Measurements from ENCODE around the gene ZFAND6. TPM values are rescaled to one million over a fixed set of nuclear protein-coding genes. Genes with fewer than 3 reads are reported as not detected.
"Not testable (repeated sequence)": the region's sequence is repeated elsewhere in the genome, so short reads cannot be mapped to it uniquely, and the experiment has no call there.

The ZFAND6 gene
- total and polyA plus RNA-seq, 9 donors, result 57.3 to 105 (median 65.4) TPM

- intact Hi-C loops (cut with DNase I), result no loop called here
- Histone ChIP-seq H3K27ac (no peak overlapping the region), H3K9me3 (no peaks in the 10 kb centered on the region), H3K4me3 (no peak overlapping the region), H3K36me3 (no peaks in the 10 kb centered on the region), H3K4me1 (ENCODE audit: insufficient read depth) (peaks cover 1% of the 10 kb centered on the region), H3K27me3 (no peaks in the 10 kb centered on the region)
- DNase-seq, result no peak
- no peak for TF ChIP-seq POLR2A (IDR thresholded peaks at IDR 0.05)
- no peak for TF ChIP-seq CTCF (IDR thresholded peaks at IDR 0.05)
- no peak for TF ChIP-seq EP300 (IDR thresholded peaks at IDR 0.05)
- WGBS, 3 donors, result 93 to 96% (median 93%) methylated on average over 5 of the region's 5 CpGs
Observed at GRCh38 chr15:80155001-80155377, 95.5 kb downstream of the ZFAND6 start.

GRCh38 chr15:80155378-80156175, 96.1 kb downstream of the ZFAND6 start:
- WGBS, 3 donors, result 42 to 64% (median 43%) methylated on average over 16 of the region's 16 CpGs
- H3K27me3 ChIP-seq; intact Hi-C loops (cut with DNase I); H3K4me1 ChIP-seq (ENCODE audit: insufficient read depth); H3K4me3 ChIP-seq; H3K36me3 ChIP-seq; H3K9me3 ChIP-seq; H3K27ac ChIP-seq: not testable (repeated sequence)
- DNase-seq, result peak in 4 of 5 donors; percentile 44 to 81 (median 69)

GRCh38 chr15:80156176-80156720, 96.8 kb downstream of the ZFAND6 start:
- H3K4me1 ChIP-seq (ENCODE audit: insufficient read depth), result peaks cover 1% of the 10 kb centered on the region
- TF ChIP-seq CTCF (IDR thresholded peaks at IDR 0.05) (no peak), EP300 (IDR thresholded peaks at IDR 0.05) (no peak), POLR2A (IDR thresholded peaks at IDR 0.05) (no peak)
- intact Hi-C loops (cut with DNase I), result no loop called here

GRCh38 chr15:80157215-80157614, 97.7 kb downstream of the ZFAND6 start:
- no peak for DNase-seq
- intact Hi-C loops (cut with DNase I), result no loop called here
- Histone ChIP-seq H3K27me3 (no peaks in the 10 kb centered on the region), H3K36me3 (no peaks in the 10 kb centered on the region), H3K9me3 (no peaks in the 10 kb centered on the region), H3K27ac (no peak overlapping the region), H3K4me3 (no peak overlapping the region), H3K4me1 (ENCODE audit: insufficient read depth) (no peaks in the 10 kb centered on the region)
- WGBS, 3 donors, result 97 to 98% (median 98%) methylated on average over 5 of the region's 5 CpGs
- TF ChIP-seq POLR2A (IDR thresholded peaks at IDR 0.05), result no peak
- TF ChIP-seq EP300 (IDR thresholded peaks at IDR 0.05), result no peak
- TF ChIP-seq CTCF (IDR thresholded peaks at IDR 0.05), result no peak

More at GRCh38 chr15:80156176-80156720, 96.8 kb downstream of the ZFAND6 start:
- DNase-seq, result no peak
- no peaks in the 10 kb centered on the region for H3K36me3 ChIP-seq
- H3K27ac ChIP-seq, result no peak overlapping the region
- no peaks in the 10 kb centered on the region for H3K9me3 ChIP-seq
- H3K27me3 ChIP-seq, result no peaks in the 10 kb centered on the region
- H3K4me3 ChIP-seq, result no peak overlapping the region
- WGBS, 3 donors, result 55 to 75% (median 63%) methylated on average over 8 of the region's 8 CpGs

GRCh38 chr15:80159301-80159700, 99.8 kb downstream of the ZFAND6 start:
- no peaks in the 10 kb centered on the region for H3K36me3 ChIP-seq
- H3K27ac ChIP-seq, result no peak overlapping the region
- H3K27me3 ChIP-seq, result no peaks in the 10 kb centered on the region
- no peaks in the 10 kb centered on the region for H3K9me3 ChIP-seq
- H3K4me1 ChIP-seq (ENCODE audit: insufficient read depth), result no peaks in the 10 kb centered on the region
- intact Hi-C loops (cut with DNase I), result no loop called here
- DNase-seq, result no peak
- no peak for TF ChIP-seq POLR2A (IDR thresholded peaks at IDR 0.05)
- TF ChIP-seq CTCF (IDR thresholded peaks at IDR 0.05), result no peak
- no peak for TF ChIP-seq EP300 (IDR thresholded peaks at IDR 0.05)
- H3K4me3 ChIP-seq, result no peak overlapping the region
- WGBS, 3 donors, result 95% methylated on average over 5 of the region's 5 CpGs

Data from ovary (tissue), 9 donors.